Type B pancreatic cell (in vitro differentiated cells): ENCODE data around the gene GRIN2A. TPM values are rescaled to one million over a fixed set of nuclear protein-coding genes. Genes with fewer than 3 reads are reported as not detected.

Experiments
- DNase-seq: peaks from one replicate; pipeline ENCODE4 v3.0.0; 2021; ENCODE audit warnings: mixed read lengths; ENCODE audit not compliant: unreplicated experiment; ENCODE audit errors: extremely low spot score
- H3K27ac Mint-ChIP-seq: 2 replicates; pipeline ENCODE4 v1.8.0; 2021; ENCODE audit warnings: mild to moderate bottlenecking, mixed read lengths
- H3K27me3 Mint-ChIP-seq: 2 replicates; pipeline ENCODE4 v1.8.0; 2021; ENCODE audit warnings: mixed read lengths
- H3K36me3 Mint-ChIP-seq: 2 replicates; pipeline ENCODE4 v1.8.0; 2021; ENCODE audit warnings: mixed read lengths
- H3K4me1 Mint-ChIP-seq: one replicate; pipeline ENCODE4 v1.8.0; 2021; ENCODE audit warnings: mixed read lengths; ENCODE audit not compliant: unreplicated experiment
- H3K4me3 Mint-ChIP-seq: 2 replicates; pipeline ENCODE4 v1.8.0; 2021; ENCODE audit warnings: mild to moderate bottlenecking, mixed read lengths
- H3K9me3 Mint-ChIP-seq: 2 replicates; pipeline ENCODE4 v1.8.0; 2021; ENCODE audit warnings: mixed read lengths
- total RNA-seq: library from RNA; stranded (reverse); gene quantifications from 2 replicates; pipeline ENCODE4 v1.2.1, GENCODE V29; 2021; ENCODE audit warnings: low replicate concordance
- TF ChIP-seq, protein P1 (sequence below): fragments of 200-600 bp; sonication (generic); conservative IDR thresholded peaks from 2 replicates; pipeline ENCODE4 v1.5.0; 2021; ENCODE audit warnings: antibody characterized with exemption, mild to moderate bottlenecking

The GRIN2A gene
- total RNA-seq, 1 donor from 2014 or later, result 7.1 TPM

DNA sequence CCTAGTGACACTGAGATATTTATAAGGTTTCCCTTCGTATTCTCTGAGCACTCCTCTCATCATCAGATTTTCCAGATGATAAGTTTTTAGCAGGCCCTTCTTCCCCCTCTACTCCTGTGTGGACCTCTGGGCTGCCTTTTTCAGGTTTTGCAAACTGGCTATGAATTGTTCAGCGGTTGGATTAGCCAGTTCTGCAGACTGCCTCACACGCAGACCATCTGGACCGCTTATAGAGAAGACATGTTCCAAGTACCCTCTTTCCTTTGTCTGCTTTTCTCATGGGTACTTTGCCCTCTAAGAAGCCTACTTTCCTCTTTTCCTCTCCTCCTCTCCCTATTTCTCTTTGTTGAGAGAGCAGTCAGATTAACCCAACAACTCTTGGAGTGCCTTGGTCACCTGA lies 111.6 kb downstream of the GRIN2A start:
- Mint-ChIP-seq H3K9me3 (no peaks in the 10 kb centered on the region), H3K27ac (no peak overlapping the region), H3K4me1 (no peaks in the 10 kb centered on the region), H3K27me3 (peaks cover 36% of the 10 kb centered on the region), H3K36me3 (no peaks in the 10 kb centered on the region), H3K4me3 (no peak overlapping the region)
- DNase-seq, result no peak
- TF ChIP-seq, protein P1, sequence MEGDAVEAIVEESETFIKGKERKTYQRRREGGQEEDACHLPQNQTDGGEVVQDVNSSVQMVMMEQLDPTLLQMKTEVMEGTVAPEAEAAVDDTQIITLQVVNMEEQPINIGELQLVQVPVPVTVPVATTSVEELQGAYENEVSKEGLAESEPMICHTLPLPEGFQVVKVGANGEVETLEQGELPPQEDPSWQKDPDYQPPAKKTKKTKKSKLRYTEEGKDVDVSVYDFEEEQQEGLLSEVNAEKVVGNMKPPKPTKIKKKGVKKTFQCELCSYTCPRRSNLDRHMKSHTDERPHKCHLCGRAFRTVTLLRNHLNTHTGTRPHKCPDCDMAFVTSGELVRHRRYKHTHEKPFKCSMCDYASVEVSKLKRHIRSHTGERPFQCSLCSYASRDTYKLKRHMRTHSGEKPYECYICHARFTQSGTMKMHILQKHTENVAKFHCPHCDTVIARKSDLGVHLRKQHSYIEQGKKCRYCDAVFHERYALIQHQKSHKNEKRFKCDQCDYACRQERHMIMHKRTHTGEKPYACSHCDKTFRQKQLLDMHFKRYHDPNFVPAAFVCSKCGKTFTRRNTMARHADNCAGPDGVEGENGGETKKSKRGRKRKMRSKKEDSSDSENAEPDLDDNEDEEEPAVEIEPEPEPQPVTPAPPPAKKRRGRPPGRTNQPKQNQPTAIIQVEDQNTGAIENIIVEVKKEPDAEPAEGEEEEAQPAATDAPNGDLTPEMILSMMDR, result no peak

DNA sequence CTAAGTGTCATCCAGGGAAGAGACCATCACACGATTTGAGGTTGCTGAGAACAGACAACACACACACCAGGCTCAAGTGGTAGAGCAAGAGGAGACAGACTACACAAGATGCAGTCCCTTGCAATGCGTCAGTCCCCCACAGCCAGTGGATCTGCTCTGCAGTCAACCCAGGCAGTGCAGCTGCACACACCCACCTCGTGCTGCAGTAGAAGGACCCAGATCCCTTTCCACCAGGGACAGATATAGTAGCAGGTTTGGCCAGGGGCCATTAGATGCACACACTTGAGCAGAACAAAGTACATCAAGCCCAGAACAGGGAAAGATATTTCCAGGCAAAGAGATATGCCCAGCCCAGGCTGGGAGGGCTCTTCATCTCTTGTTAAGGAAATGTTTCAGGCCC lies 112.9 kb downstream of the GRIN2A start:
- peaks cover 33% of the 10 kb centered on the region for H3K27me3 Mint-ChIP-seq
- no peak overlapping the region for H3K4me3 Mint-ChIP-seq

DNA sequence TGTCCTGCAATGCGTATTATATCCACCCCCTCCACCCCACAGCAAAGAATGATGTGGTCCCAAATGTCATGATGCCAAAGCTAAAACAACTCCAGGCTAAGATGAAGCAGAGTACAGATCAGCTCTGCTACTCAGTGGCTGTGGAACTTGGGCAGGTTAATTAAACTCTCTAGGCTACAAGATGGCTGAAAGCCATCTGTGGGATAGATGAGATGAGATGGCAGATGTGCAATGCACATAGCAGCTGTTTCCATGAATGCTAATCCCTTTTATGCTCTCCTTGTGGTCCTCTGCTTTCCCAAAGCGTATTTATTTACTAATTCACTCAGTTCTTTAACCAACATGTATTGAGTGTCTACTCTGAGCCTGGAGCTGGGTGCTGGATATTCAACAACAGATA lies 114.4 kb downstream of the GRIN2A start:
- DNase-seq, result no peak
- no peak overlapping the region for H3K4me3 Mint-ChIP-seq
- TF ChIP-seq, protein P1, result no peak
- H3K36me3 Mint-ChIP-seq, result no peaks in the 10 kb centered on the region
- no peaks in the 10 kb centered on the region for H3K9me3 Mint-ChIP-seq
- no peak overlapping the region for H3K27ac Mint-ChIP-seq
- peaks cover 35% of the 10 kb centered on the region for H3K27me3 Mint-ChIP-seq
- no peaks in the 10 kb centered on the region for H3K4me1 Mint-ChIP-seq

More for the DNA sequence above, 112.9 kb downstream of the GRIN2A start:
- TF ChIP-seq, protein P1, result no peak
- no peak overlapping the region for H3K27ac Mint-ChIP-seq
- no peak for DNase-seq
- H3K4me1 Mint-ChIP-seq, result no peaks in the 10 kb centered on the region
- no peaks in the 10 kb centered on the region for H3K36me3 Mint-ChIP-seq
- H3K9me3 Mint-ChIP-seq, result no peaks in the 10 kb centered on the region

DNA sequence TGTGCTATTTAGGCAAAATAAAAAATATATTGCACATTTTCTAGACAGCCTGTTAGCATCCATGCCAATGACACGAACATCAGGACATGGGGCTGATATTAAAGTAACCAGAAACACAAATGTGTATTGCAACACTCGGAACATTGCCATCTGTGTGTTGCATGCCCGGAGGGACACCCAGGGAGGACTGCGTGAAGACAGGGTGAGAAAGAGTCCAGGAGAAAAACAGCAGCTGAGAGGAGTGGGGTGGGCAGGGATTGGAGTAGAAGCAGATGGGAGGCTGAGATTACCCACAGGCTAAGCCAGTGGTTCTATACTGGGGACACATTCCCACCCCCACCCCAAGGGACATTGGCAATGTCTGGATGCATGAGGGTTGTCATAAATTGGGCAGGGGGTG lies 114.8 kb downstream of the GRIN2A start:
- Mint-ChIP-seq H3K27me3 (peaks cover 37% of the 10 kb centered on the region), H3K4me3 (no peak overlapping the region), H3K27ac (no peak overlapping the region), H3K4me1 (no peaks in the 10 kb centered on the region), H3K9me3 (no peaks in the 10 kb centered on the region), H3K36me3 (no peaks in the 10 kb centered on the region)
- TF ChIP-seq, protein P1, result no peak
- DNase-seq, result no peak

DNA sequence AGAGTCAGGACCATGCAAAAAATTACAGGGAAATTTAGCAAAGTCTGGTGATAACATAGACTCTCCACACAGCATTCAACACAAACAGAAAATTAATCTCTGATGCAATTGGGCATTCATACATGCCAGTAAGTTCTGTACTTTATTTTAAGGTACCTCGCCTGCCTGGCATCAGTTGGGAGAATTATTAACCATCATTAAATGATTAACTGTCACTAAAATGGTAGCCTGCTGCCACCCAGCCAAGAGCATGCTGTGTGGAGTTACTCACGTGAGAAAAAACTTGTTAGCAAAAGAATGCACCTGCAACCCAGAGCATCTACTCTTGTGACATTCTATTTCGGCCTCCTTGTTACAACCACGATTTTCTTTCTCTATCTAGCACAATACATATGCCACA lies 117.2 kb downstream of the GRIN2A start:
- peaks cover 35% of the 10 kb centered on the region for H3K27me3 Mint-ChIP-seq
- H3K4me3 Mint-ChIP-seq, result no peak overlapping the region
- DNase-seq, result no peak
- H3K36me3 Mint-ChIP-seq, result no peaks in the 10 kb centered on the region
- H3K27ac Mint-ChIP-seq, result no peak overlapping the region
- TF ChIP-seq, protein P1, result no peak
- no peaks in the 10 kb centered on the region for H3K4me1 Mint-ChIP-seq
- no peaks in the 10 kb centered on the region for H3K9me3 Mint-ChIP-seq

DNA sequence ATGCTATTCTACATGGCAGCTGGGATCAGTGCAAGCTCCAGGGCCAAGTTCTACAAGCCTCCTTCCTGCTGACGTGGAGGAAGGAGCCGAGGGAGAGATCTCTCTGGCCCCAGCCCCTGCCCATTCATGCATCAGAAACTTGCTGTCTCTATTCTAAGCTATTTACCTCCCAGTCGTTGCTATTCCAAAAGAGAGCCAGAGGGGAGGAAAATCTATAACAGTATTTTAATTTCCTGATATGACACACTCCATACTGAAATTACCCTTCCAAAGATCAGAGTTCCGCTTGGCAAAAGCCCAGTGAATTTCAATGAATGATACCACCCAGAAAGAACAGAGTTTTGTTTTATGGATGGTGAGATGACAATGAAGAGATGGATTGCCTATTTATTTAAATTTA lies 133.4 kb downstream of the GRIN2A start:
- H3K9me3 Mint-ChIP-seq, result no peaks in the 10 kb centered on the region

More for the DNA sequence above, 133.4 kb downstream of the GRIN2A start:
- Mint-ChIP-seq H3K4me1 (no peaks in the 10 kb centered on the region), H3K27ac (no peak overlapping the region), H3K27me3 (peaks cover 19% of the 10 kb centered on the region), H3K4me3 (no peak overlapping the region), H3K36me3 (no peaks in the 10 kb centered on the region)
- no peak for DNase-seq
- TF ChIP-seq, protein P1, result no peak
